ENCODE measurements around the gene GNMT.

The GNMT gene

GRCh38 chr6:42959917-42960242 lies 674 bp upstream of the GNMT start:
- WGBS (ENCODE audit: insufficient coverage): 48% methylated on average over 10 of the region's 13 CpGs
- CTCF ChIA-PET: no interaction called here

DNA sequence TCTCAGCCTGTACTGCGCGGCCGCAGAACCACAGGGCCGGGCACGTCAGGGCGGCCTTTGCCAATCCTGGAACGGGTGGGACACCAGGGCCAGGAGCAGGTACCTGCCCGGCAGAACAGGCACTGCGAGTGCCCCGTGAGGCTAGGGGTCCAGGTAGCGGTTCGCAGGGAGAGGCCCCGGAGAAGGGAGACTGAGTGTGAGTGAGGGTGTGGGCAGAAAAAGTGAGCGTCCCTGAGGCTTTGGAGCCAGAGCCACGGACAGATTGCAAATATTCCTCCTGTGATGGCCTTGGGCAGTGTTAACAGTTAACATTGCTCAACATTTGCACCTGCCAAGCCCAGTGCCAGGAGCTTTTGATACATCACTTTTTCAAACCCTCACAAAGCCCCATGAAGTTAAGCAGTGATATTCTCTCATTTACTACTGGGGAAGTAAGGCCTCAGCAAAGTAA lies 491 bp downstream of the GNMT start:
- peaks cover 0 to 16% (median 3%) of the 10 kb centered on the region in 5 experiments for H3K27me3 ChIP-seq (replicated peaks in 2 of 5; ENCODE audit: control insufficient read depth in 4 of 5, insufficient read depth in 5 of 5, low read length in 4 of 5)
- H3K4me1 ChIP-seq (ENCODE audit: control extremely low read depth in 1 of 4, control insufficient read depth in 4 of 4, insufficient read depth in 4 of 4, low read length in 3 of 4): peaks cover 0 to 17% (median 11%) of the 10 kb centered on the region in 4 experiments
- no peak overlapping the region for H3K27ac ChIP-seq (ENCODE audit: insufficient read depth in 1 of 2, low read depth in 1 of 2, low read length in 2 of 2, poor library complexity in 1 of 2, severe bottlenecking in 2 of 2)
- H3K36me3 ChIP-seq (ENCODE audit: control insufficient read depth in 4 of 4, insufficient read depth in 4 of 4, low read length in 3 of 4): peaks cover 3 to 35% (median 20%) of the 10 kb centered on the region in 4 experiments
- no peaks in the 10 kb centered on the region for H3K9me3 ChIP-seq (ENCODE audit: control extremely low read depth in 1 of 5, control insufficient read depth in 4 of 5, insufficient read depth in 2 of 5, low read depth in 1 of 5, low read length in 4 of 5)
- CTCF ChIA-PET: interaction anchor here (1.1 to 1.3 kb wide), 2 partner anchors 10 to 183 kb away, joined by 3 to 7 read pairs; no protein-coding TSS in a partner anchor
- WGBS (ENCODE audit: insufficient coverage): 54% methylated on average over 15 of the region's 15 CpGs
- H3K4me3 ChIP-seq (ENCODE audit: control insufficient read depth in 1 of 7, extremely low read depth in 1 of 7, insufficient read depth in 4 of 7, low read depth in 2 of 7, low read length in 6 of 7): peak overlapping the region in 5 of 7 experiments; percentile 55 to 80 (median 70)
- POLR2A ChIA-PET: no interaction called here
- no peak for DNase-seq

More at GRCh38 chr6:42959917-42960242, 674 bp upstream of the GNMT start:
- Histone ChIP-seq H3K4me3 (ENCODE audit: control insufficient read depth in 1 of 7, extremely low read depth in 1 of 7, insufficient read depth in 4 of 7, low read depth in 2 of 7, low read length in 6 of 7) (peak overlapping the region in 5 of 7 experiments; percentile 55 to 80 (median 70)), H3K27ac (ENCODE audit: insufficient read depth in 1 of 2, low read depth in 1 of 2, low read length in 2 of 2, poor library complexity in 1 of 2, severe bottlenecking in 2 of 2) (no peak overlapping the region), H3K4me1 (ENCODE audit: control extremely low read depth in 1 of 4, control insufficient read depth in 4 of 4, insufficient read depth in 4 of 4, low read length in 3 of 4) (peaks cover 0 to 17% (median 11%) of the 10 kb centered on the region in 4 experiments), H3K27me3 (replicated peaks in 2 of 5; ENCODE audit: control insufficient read depth in 4 of 5, insufficient read depth in 5 of 5, low read length in 4 of 5) (peaks cover 0 to 16% (median 3%) of the 10 kb centered on the region in 5 experiments), H3K36me3 (ENCODE audit: control insufficient read depth in 4 of 4, insufficient read depth in 4 of 4, low read length in 3 of 4) (peaks cover 3 to 24% (median 14%) of the 10 kb centered on the region in 4 experiments), H3K9me3 (ENCODE audit: control extremely low read depth in 1 of 5, control insufficient read depth in 4 of 5, insufficient read depth in 2 of 5, low read depth in 1 of 5, low read length in 4 of 5) (no peaks in the 10 kb centered on the region)
- POLR2A ChIA-PET: no interaction called here
- no peak for DNase-seq

- H3K27ac ChIP-seq (ENCODE audit: insufficient read depth in 1 of 2, low read depth in 1 of 2, low read length in 2 of 2, poor library complexity in 1 of 2, severe bottlenecking in 2 of 2): no peak overlapping the region
- CTCF ChIA-PET: interaction anchor here (0.5 to 1.3 kb wide), 4 partner anchors 9 to 219 kb away, joined by 3 to 7 read pairs (median 3); no protein-coding TSS in a partner anchor
- POLR2A ChIA-PET: no interaction called here
- no peak for DNase-seq
- WGBS (ENCODE audit: insufficient coverage): 93% methylated on average over 12 of the region's 12 CpGs
- H3K36me3 ChIP-seq (ENCODE audit: control insufficient read depth in 4 of 4, insufficient read depth in 4 of 4, low read length in 3 of 4): peaks cover 8 to 42% (median 26%) of the 10 kb centered on the region in 4 experiments
- no peak overlapping the region for H3K4me3 ChIP-seq (ENCODE audit: control insufficient read depth in 1 of 7, extremely low read depth in 1 of 7, insufficient read depth in 4 of 7, low read depth in 2 of 7, low read length in 6 of 7)
- H3K4me1 ChIP-seq (ENCODE audit: control extremely low read depth in 1 of 4, control insufficient read depth in 4 of 4, insufficient read depth in 4 of 4, low read length in 3 of 4): peaks cover 0 to 17% (median 11%) of the 10 kb centered on the region in 4 experiments
- H3K27me3 ChIP-seq (replicated peaks in 2 of 5; ENCODE audit: control insufficient read depth in 4 of 5, insufficient read depth in 5 of 5, low read length in 4 of 5): peaks cover 0 to 16% (median 3%) of the 10 kb centered on the region in 5 experiments
- H3K9me3 ChIP-seq (ENCODE audit: control extremely low read depth in 1 of 5, control insufficient read depth in 4 of 5, insufficient read depth in 2 of 5, low read depth in 1 of 5, low read length in 4 of 5): no peaks in the 10 kb centered on the region
Observed at GRCh38 chr6:42962096-42962495, 1.5 kb downstream of the GNMT start.

DNA sequence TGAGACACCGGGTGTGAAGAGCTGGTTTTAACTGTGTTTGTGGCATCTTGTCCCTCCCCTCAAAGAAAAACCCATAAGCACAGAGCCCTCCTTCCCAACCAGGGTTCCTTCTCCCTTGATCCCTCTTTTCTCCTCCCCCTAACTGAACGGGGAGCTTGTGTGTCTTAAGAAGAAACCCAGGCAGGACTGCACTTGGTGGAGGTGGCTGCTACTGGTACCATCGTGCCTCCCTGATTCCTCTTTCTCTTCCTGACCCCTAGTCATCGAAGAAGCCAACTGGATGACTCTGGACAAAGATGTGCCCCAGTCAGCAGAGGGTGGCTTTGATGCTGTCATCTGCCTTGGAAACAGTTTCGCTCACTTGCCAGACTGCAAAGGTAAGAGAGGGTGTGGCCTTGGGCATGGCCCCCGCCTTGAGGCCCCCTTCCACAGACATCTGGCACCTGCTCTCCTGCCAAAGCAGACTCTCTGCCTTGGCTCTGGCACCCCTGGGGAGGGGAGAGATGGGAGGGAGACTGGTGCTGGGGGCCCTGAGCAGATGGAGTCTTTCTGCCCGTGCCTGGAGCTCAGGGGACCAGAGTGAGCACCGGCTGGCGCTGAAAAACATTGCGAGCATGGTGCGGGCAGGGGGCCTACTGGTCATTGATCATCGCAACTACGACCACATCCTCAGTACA lies 2.1 kb downstream of the GNMT start:
- H3K9me3 ChIP-seq (ENCODE audit: control extremely low read depth in 1 of 5, control insufficient read depth in 4 of 5, insufficient read depth in 2 of 5, low read depth in 1 of 5, low read length in 4 of 5): no peaks in the 10 kb centered on the region
- POLR2A ChIA-PET: no interaction called here
- no peak for DNase-seq
- H3K27ac ChIP-seq (ENCODE audit: insufficient read depth in 1 of 2, low read depth in 1 of 2, low read length in 2 of 2, poor library complexity in 1 of 2, severe bottlenecking in 2 of 2): no peak overlapping the region
- peaks cover 0 to 17% (median 11%) of the 10 kb centered on the region in 4 experiments for H3K4me1 ChIP-seq (ENCODE audit: control extremely low read depth in 1 of 4, control insufficient read depth in 4 of 4, insufficient read depth in 4 of 4, low read length in 3 of 4)
- CTCF ChIA-PET: interaction anchor here (0.5 to 2.4 kb wide), 4 partner anchors 22 to 219 kb away, joined by 3 to 8 read pairs (median 3); partner anchors contain the start of gene CNPY3
- H3K27me3 ChIP-seq (replicated peaks in 2 of 5; ENCODE audit: control insufficient read depth in 4 of 5, insufficient read depth in 5 of 5, low read length in 4 of 5): peaks cover 0 to 16% (median 3%) of the 10 kb centered on the region in 5 experiments
- H3K4me3 ChIP-seq (ENCODE audit: control insufficient read depth in 1 of 7, extremely low read depth in 1 of 7, insufficient read depth in 4 of 7, low read depth in 2 of 7, low read length in 6 of 7): no peak overlapping the region
- WGBS (ENCODE audit: insufficient coverage): 94% methylated on average over 8 of the region's 13 CpGs
- H3K36me3 ChIP-seq (ENCODE audit: control insufficient read depth in 4 of 4, insufficient read depth in 4 of 4, low read length in 3 of 4): peaks cover 8 to 48% (median 28%) of the 10 kb centered on the region in 4 experiments

- DNase-seq: no peak
- POLR2A ChIA-PET: no interaction called here
- WGBS (ENCODE audit: insufficient coverage): 96% methylated on average over 5 of the region's 12 CpGs
- Histone ChIP-seq H3K36me3 (ENCODE audit: control insufficient read depth in 4 of 4, insufficient read depth in 4 of 4, low read length in 3 of 4) (peaks cover 8 to 52% (median 30%) of the 10 kb centered on the region in 4 experiments), H3K4me3 (ENCODE audit: control insufficient read depth in 1 of 7, extremely low read depth in 1 of 7, insufficient read depth in 4 of 7, low read depth in 2 of 7, low read length in 6 of 7) (no peak overlapping the region), H3K27ac (ENCODE audit: insufficient read depth in 1 of 2, low read depth in 1 of 2, low read length in 2 of 2, poor library complexity in 1 of 2, severe bottlenecking in 2 of 2) (no peak overlapping the region), H3K9me3 (ENCODE audit: control extremely low read depth in 1 of 5, control insufficient read depth in 4 of 5, insufficient read depth in 2 of 5, low read depth in 1 of 5, low read length in 4 of 5) (no peaks in the 10 kb centered on the region), H3K4me1 (ENCODE audit: control extremely low read depth in 1 of 4, control insufficient read depth in 4 of 4, insufficient read depth in 4 of 4, low read length in 3 of 4) (peaks cover 0 to 17% (median 11%) of the 10 kb centered on the region in 4 experiments), H3K27me3 (replicated peaks in 2 of 5; ENCODE audit: control insufficient read depth in 4 of 5, insufficient read depth in 5 of 5, low read length in 4 of 5) (peaks cover 0 to 16% (median 3%) of the 10 kb centered on the region in 5 experiments)
- CTCF ChIA-PET: interaction anchor here (0.8 to 3.6 kb wide), 7 partner anchors 11 to 62 kb away, joined by 3 to 15 read pairs (median 8); partner anchors contain the start of genes CNPY3, KLHDC3 and MEA1
Observed at GRCh38 chr6:42963179-42963854, 2.8 kb downstream of the GNMT start.

DNA sequence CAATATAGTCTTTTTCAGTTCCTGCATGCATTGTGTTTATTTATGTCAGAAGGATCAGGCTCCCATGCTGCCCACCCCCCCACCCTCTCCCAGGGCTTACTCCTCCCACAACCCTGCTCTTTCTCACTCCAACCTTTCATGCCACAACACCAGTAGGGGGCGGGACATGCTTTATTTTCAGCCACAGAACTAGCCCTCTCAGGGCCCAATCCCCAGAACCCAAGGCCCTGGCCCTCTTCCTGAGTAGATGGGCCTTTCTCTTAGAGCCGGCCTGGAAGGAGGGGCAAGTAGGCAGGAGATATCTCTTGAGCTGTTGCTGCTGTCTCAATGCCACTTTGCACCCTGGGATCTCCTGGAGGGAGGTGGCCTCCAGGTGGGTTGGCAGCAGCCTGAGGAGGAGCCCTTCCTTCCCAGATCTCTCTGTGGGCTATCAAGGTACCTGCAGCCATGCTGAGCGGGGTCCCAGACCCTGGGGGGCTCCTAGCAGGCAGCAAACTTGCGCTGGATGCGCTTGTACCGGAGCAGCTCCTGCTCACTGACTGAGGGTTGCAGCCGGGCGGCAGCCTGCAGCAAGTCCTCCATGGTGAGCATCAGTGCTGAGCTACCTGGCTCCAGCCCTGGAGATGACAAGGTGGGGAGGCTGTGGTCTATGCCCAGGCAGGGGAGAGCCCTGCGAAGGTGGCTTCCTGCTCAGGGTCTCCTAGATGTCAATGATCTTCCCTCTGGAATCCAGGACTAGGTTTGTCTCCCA lies 3.5 kb downstream of the GNMT start:
- Histone ChIP-seq H3K4me1 (ENCODE audit: control extremely low read depth in 1 of 4, control insufficient read depth in 4 of 4, insufficient read depth in 4 of 4, low read length in 3 of 4) (peaks cover 0 to 17% (median 11%) of the 10 kb centered on the region in 4 experiments), H3K36me3 (ENCODE audit: control insufficient read depth in 4 of 4, insufficient read depth in 4 of 4, low read length in 3 of 4) (peaks cover 8 to 59% (median 33%) of the 10 kb centered on the region in 4 experiments), H3K4me3 (ENCODE audit: control insufficient read depth in 1 of 7, extremely low read depth in 1 of 7, insufficient read depth in 4 of 7, low read depth in 2 of 7, low read length in 6 of 7) (no peak overlapping the region), H3K27me3 (replicated peaks in 2 of 5; ENCODE audit: control insufficient read depth in 4 of 5, insufficient read depth in 5 of 5, low read length in 4 of 5) (peaks cover 0 to 16% (median 3%) of the 10 kb centered on the region in 5 experiments), H3K9me3 (ENCODE audit: control extremely low read depth in 1 of 5, control insufficient read depth in 4 of 5, insufficient read depth in 2 of 5, low read depth in 1 of 5, low read length in 4 of 5) (no peaks in the 10 kb centered on the region), H3K27ac (ENCODE audit: insufficient read depth in 1 of 2, low read depth in 1 of 2, low read length in 2 of 2, poor library complexity in 1 of 2, severe bottlenecking in 2 of 2) (no peak overlapping the region)
- ChIA-PET CTCF (interaction anchor here (0.8 to 3.6 kb wide), 11 partner anchors 11 to 62 kb away, joined by 3 to 15 read pairs (median 6); partner anchors contain the start of genes CNPY3, KLHDC3, MEA1 and PEX6), POLR2A (no interaction called here)
- WGBS (ENCODE audit: insufficient coverage): 94% methylated on average over 8 of the region's 9 CpGs
- DNase-seq: peak; percentile 44 to 68 (median 66)

Data from common myeloid progenitor, CD34-positive (primary cell).